RWPE1 (cell line): ENCODE measurements around the gene HOXB2.
"Not testable (repeated sequence)": the region's sequence is repeated elsewhere in the genome, so short reads cannot be mapped to it uniquely, and the experiment has no call there.

ENCODE experiments used
- CTCF ChIA-PET: fragments of 350-600 bp; sonication (Branson Sonifier 250); formaldehyde crosslinking; extraction: SDS; loops from one replicate; lab custom pipeline; 2021; lab: Yijun Ruan, JAX
- POLR2A ChIA-PET: fragments of 400-600 bp; formaldehyde crosslinking; extraction: SDS; loops from one replicate; lab custom pipeline; 2020; ENCODE audit warnings: antibody characterized with exemption; ENCODE audit not compliant: low non-redundant PET; lab: Yijun Ruan, JAX
- DNase-seq: peaks from one replicate; pipeline ENCODE4 v3.0.0; 2012; ENCODE audit warnings: low spot score
- H3K27ac ChIP-seq: fragments of 450-650 bp; 2 replicates; pipeline ENCODE4 v1.5.1; 2017
- TF ChIP-seq, protein P1 (sequence below): fragments of 450-650 bp; conservative IDR thresholded peaks from 2 replicates; pipeline ENCODE4 v1.5.1; 2017; ENCODE audit warnings: low read depth, mild to moderate bottlenecking

HOXB2 gene

DNA sequence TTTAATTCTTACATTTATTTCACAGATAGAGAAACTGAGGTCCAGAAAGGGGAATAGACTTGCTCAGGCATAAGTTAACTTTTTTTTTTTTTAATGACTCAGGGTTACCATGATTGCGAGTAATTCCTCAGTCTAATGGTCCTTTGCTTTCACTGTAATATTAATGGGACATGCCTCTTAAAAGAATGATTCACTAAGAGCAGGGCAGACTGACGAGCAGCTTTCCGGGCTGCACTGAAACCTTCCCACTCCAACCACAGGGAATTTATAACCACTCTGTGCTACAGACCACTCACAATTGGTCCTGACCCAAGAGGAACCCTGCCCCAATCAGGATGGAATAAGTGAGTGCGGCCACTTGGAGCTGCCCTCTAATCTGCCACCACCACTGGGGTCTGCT is 5.7 kb downstream of the HOXB2 start:
- TF ChIP-seq, protein P1, sequence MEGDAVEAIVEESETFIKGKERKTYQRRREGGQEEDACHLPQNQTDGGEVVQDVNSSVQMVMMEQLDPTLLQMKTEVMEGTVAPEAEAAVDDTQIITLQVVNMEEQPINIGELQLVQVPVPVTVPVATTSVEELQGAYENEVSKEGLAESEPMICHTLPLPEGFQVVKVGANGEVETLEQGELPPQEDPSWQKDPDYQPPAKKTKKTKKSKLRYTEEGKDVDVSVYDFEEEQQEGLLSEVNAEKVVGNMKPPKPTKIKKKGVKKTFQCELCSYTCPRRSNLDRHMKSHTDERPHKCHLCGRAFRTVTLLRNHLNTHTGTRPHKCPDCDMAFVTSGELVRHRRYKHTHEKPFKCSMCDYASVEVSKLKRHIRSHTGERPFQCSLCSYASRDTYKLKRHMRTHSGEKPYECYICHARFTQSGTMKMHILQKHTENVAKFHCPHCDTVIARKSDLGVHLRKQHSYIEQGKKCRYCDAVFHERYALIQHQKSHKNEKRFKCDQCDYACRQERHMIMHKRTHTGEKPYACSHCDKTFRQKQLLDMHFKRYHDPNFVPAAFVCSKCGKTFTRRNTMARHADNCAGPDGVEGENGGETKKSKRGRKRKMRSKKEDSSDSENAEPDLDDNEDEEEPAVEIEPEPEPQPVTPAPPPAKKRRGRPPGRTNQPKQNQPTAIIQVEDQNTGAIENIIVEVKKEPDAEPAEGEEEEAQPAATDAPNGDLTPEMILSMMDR = no peak
- ChIA-PET POLR2A (interaction anchor here (0.6 kb wide), 1 partner anchor 22 kb away, joined by 3 read pairs; no protein-coding TSS in a partner anchor), CTCF (no interaction called here)
- no peak for DNase-seq
- no peak overlapping the region for H3K27ac ChIP-seq

DNA sequence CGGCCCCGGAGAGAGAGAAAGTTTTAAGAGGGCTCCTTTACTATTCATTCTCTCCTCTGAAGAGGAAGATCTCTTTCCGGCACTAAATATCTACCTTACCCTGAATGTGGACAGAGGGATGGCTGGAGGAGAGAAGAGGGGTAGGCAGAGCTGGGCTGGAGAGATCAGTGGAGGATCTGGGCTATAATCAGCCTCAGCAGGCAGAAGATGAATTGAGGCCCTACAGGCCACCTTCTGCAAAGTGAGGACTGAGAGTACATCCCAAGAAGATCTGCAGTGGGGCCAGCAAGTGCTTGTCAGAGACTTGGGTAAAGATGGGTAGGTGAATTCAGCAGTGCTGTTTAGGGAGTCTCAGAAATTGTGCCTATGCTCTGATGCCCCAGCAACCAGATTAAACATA is 7.6 kb downstream of the HOXB2 start:
- ChIA-PET CTCF (interaction anchor here (0.6 kb wide), 1 partner anchor 92 kb away, joined by 3 read pairs; no protein-coding TSS in a partner anchor), POLR2A (no interaction called here)
- TF ChIP-seq, protein P1 = no peak
- no peak overlapping the region for H3K27ac ChIP-seq
- no peak for DNase-seq

DNA sequence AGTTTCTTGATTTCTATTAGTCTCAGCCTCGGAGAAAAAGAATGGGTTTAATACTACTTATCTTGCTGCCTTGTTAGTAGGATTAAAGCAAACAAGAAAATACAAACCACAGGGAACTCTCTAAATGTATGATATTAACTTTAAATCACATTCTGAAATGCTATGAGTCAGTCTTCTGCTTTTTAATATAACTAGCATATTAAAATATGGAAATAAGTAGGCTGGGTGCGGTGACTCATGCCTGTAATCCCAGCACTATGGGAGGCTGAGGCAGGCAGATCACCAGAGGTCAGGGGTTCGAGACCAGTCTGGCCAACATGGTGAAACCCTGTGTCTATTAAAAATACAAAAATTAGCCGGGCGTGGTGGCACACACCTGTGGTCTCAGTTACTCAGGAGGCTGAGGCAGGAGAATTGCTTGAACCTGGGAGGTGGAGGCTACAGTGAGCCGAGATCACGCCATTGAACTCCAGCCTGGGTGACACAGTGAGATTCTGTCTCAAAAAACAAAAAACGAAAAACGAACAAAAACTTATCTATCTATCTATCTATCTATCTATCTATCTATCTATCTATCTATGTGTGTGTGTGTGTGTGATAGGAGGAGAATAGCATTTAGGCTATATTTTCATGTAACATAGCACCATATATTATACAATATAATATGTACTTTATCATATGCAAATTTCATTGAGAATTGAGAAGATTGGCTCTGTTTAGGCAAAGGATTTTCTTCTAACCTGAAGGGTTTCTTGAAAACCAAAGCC is 8.9 kb downstream of the HOXB2 start:
- CTCF ChIA-PET, POLR2A ChIA-PET, DNase-seq: not testable (repeated sequence)

DNA sequence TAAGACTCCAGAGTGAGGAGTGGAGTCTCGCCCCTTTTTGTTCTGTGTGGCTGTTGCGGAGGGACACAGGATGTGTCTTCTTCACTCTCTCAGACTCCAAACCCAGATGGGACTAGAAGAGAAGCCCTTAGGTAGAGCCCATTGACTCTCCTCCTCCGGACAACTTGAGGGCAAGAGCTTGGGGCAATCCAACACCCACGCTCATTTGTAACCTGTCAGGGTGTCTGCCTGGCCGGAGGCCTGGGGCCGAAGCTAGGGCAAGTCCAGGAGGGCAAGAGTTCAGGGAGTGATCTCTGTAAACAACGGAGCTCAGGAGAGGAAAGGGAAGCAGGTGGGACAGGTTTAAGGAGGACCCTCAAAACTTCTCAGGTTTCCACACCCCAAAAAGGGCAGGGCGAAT is 12.6 kb downstream of the HOXB2 start:
- H3K27ac ChIP-seq = no peak overlapping the region
- DNase-seq = no peak
- TF ChIP-seq, protein P1 = no peak
- ChIA-PET CTCF (interaction anchor here (0.6 kb wide), 1 partner anchor 226 kb away, joined by 3 read pairs; no protein-coding TSS in a partner anchor), POLR2A (no interaction called here)

More for the DNA sequence above, 8.9 kb downstream of the HOXB2 start:
- H3K27ac ChIP-seq = not testable (repeated sequence)

DNA sequence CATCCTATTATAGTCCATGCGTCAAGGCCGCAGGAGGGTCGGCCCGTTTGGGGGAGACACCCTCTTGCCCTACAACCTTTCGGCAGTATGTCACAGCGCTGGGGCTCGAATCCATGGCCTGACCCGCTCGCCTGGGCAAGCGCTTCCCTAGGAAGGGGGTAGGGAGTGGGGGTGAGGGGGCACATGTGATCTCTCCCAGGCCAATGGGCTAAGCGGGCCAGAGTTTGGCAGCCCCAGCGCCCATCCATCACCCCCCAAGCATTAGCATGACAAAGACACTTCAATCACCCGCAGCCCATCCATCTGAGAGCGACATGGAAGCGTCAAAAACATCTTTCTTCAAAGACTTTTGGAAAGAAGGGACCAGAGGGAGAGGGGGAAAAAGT is 14.0 kb downstream of the HOXB2 start, which contains the start of gene HOXB1:
HOXB1 (minus strand) TSS at position 125 of the 386 bp plus-strand sequence; CDS start at position 18, 107 bp downstream.
- CTCF ChIA-PET = no interaction called here
- DNase-seq = no peak
- POLR2A ChIA-PET = no interaction called here

DNA sequence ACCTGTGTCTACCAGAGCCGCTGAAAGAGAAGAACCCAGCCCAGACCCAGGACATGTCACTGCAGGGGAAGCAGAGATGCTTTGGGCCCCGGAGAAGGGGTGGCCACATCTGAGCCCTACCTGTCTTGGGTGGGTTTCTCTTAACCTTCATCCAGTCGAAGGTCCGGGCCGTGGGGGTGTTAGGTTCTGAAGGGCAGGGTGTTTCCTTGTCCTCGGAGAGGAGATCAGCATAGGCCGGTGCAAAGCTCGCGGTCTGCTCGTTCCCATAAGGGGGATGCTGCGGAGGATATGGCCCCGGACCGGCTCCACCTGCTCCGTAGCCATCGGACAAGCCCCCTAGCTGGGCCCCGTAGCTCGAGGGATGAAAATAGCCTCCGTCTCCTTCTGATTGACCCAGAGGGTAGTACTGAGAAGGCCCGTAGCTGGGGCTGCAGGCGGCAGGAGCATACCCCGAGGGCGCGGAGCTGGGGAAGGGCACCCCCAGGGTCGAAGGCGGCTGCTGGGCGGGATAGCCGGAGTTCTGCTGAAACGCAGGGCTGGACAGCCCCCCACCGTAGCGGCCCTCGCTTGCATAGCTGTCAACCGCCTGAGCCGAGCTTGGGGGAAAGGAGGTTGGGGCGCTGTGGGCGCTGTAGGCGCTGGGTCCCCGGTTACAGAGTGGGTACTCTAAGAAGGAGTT is 14.6 kb downstream of the HOXB2 start:
- CTCF ChIA-PET = interaction anchor here (0.6 kb wide), 1 partner anchor 25 kb away, joined by 3 read pairs; no protein-coding TSS in a partner anchor
- POLR2A ChIA-PET = no interaction called here
- H3K27ac ChIP-seq = no peak overlapping the region
- DNase-seq = no peak
- TF ChIP-seq, protein P1 = no peak

More for the DNA sequence above, 14.0 kb downstream of the HOXB2 start, which contains the start of gene HOXB1:
- no peak within 1 kb of the TSS for H3K27ac ChIP-seq
- TF ChIP-seq, protein P1 = no peak
